HG03432 (cell line): ENCODE measurements around the gene PCBP3.
"Not testable (repeated sequence)": the region's sequence is repeated elsewhere in the genome, so short reads cannot be mapped to it uniquely, and the experiment has no call there.

ENCODE experiments used
- ATAC-seq: cut with Tn5 transposase; IDR thresholded peaks from one replicate; pipeline ENCODE4 v1.9.1; 2021; ENCODE audit warnings: mild to moderate bottlenecking, moderate library complexity; ENCODE audit not compliant: unreplicated experiment

PCBP3 gene

GRCh38 chr21:45669382-45669781, 25.9 kb downstream of the PCBP3 start:
- ATAC-seq = no peak

DNA sequence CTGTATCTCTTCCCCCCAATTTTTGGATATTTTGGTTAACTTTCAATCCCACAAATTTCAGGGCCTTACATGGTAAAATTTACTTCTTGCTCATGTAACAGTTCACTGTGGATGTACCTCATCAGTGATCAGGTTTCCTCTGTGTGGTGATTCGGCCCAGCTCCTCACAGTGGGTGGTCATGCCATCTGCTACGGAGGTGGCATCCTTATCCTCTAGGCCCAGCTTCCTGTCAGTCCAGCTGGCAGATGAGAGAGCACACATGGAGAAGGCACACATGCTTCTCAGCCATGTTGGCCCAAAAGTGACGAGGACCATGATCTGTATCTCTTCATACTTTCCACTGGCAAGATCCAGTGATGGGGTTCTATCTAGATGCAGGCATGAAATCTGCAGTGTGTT, 27.2 kb downstream of the PCBP3 start:
- no peak for ATAC-seq

DNA sequence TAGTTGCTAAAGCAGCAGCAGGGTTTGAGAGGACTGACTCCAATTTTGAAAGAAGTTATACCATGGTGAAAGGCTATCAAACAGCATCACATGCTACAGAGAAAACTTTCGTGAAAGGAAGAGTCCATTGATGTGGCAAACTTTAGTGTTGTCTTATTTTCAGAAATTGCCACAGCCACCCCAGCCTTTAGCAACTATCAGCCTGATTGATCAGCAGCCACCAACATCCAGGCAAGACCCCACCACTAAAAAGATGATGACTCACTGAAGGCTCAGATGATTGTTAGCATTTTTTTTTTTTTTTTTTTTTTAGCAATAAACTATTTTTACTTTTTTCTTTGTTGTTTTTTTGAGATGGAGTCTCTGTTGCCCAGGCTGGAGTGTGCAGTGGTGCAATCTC, 35.3 kb downstream of the PCBP3 start:
- not testable (repeated sequence) for ATAC-seq

DNA sequence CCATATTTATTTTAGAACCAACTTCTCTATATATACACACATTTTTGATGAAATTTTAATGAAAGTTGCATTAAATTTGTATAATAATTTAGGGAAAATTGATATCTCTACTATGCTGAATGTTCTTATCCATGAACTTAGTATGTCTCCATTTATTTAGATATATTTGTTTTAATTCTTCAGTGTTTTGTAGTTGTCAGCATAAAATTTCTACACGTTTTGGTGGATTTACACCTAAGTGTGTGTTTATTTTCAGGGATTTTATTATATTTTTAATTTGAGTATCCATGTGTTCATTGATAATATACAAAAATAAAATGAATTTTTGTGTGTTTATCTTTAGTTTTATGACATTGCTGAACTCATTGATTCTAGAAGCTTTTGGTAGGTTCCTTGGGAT, 36.7 kb downstream of the PCBP3 start:
- no peak for ATAC-seq

GRCh38 chr21:45695086-45695485, 51.6 kb downstream of the PCBP3 start:
- ATAC-seq = no peak

- no peak for ATAC-seq
These were observed 55.1 kb downstream of the PCBP3 start for GRCh38 chr21:45698493-45699184.

DNA sequence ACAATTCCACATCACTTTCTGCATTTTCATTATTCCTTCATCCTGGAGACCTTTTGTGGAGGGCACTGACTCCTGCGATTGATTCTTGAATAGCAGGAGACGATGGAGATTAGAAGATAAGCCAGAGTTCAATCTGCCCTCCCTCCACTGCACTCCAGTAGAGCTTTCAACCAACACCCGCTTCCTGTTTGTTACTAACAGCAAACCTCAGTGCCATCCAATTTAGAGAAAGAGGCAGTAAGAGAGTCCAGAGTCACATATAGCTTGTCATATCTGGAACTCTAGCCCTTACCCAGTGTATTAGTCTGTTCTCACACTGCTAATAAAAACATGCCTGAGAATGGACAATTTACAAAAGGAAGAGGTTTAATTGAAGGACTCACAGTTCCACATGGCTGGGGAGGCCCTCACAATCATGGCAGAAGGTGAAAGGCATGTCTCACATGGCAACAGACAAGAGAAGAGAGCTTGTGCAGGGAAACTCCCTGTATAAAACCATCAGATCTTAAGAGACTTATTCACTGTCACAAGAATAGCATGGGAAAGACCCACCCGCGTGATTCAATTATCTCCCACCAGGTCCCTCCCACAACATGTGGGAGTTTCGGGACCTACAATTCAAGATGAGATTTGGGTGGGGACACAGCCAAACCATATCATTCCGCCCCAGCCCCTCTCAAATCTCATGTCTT, 55.9 kb downstream of the PCBP3 start:
- ATAC-seq = no peak

DNA sequence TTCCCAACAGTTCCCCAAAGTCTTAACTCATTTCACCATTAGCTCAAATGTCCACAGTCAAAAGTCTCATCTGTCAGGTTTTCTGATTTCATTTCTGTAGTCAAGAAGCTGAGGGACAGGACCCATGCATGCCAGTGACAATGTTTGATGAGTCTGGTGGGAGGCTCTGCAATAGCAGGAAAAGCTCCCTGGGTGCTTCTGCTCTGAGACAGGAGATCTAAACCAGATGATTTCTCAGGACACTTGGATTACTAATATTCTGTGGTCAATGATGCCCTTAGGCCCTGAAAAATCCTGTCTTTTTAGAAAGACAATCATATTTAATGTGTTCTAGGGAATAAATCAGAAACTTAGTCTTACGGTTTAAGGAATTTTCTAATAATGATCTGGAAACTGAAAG, 56.4 kb downstream of the PCBP3 start:
- no peak for ATAC-seq

DNA sequence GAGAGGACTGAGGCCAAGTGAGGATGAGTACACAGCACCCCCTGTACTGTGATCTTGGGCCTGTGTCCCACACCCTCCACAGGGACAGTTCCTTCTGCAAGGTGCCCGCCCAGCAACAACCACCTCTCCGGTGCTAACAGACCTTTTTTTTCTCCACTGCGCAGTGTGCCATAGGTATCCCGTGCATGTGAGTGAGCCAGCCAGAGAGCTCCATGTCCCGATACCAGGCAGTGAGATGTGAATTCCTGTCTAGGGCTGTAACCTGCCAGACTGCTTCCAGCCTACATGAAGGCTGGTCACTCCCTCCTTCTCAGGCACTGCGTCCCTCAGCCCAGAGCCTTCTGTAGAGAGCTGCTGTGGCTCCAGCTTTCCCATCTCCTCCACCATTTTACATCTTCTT, 56.9 kb downstream of the PCBP3 start:
- ATAC-seq = no peak

GRCh38 chr21:45704311-45705108, 61.0 kb downstream of the PCBP3 start:
- ATAC-seq = no peak

GRCh38 chr21:45706299-45706698, 62.8 kb downstream of the PCBP3 start:
- no peak for ATAC-seq

DNA sequence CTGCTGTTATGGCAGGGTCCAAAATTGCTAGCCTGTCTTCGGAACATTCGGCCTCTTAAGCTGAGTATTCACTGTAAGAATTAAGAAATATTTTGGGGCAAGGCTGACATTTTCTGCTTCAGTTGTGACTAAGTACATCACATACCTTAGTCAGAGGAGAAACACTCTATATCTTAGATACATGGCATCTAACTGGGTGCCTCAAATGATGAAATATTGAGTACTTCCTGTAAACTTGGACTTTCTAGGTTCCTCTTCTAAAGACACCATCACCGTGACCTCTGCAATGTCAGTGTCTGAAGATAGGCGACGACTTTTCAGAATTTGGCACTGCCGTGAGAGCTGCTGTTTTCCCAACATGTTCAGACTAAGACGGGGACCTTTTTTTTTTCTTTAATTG, 65.6 kb downstream of the PCBP3 start:
- ATAC-seq = no peak

GRCh38 chr21:45709696-45710268, 66.3 kb downstream of the PCBP3 start:
- ATAC-seq = no peak

- not testable (repeated sequence) for ATAC-seq
These were observed 66.8 kb downstream of the PCBP3 start for GRCh38 chr21:45710306-45710705.

DNA sequence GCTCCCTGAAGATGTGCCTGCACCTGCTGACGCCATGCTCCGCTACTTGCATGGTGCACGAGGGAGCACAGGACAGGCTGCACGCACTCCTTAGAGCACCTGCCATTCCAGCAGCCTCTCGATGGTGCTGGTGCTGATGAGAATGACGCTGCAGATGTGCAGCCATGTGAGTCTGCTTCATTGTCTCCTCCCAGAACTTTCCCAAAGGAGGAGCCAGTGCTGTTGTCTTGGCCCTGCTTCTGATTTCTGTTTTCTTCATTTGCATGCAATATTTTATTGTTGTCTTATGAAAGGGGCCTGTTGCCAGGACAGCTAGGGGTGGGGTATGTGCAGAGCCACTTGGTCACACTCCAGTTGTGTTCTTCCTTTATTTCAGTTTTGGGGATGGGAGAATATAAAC, 70.1 kb downstream of the PCBP3 start:
- no peak for ATAC-seq

DNA sequence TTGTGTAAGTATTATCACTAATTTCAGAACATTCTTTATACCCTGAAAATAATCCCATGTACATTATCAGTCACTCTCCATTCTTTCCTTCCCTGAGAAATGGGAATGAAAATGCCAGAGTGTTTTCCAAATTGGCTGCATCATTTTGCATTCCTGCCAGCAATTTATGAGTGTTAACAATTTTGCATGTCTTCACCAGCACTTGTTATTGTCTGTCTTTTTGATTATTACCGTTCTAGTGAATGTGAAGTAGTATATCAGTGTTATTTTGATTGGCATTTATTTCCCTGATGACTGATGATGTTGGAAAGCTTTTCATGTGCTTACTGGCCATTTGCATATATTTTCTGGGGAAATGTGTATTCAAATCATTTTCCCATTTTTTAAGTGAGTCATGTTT, 71.9 kb downstream of the PCBP3 start:
- no peak for ATAC-seq

DNA sequence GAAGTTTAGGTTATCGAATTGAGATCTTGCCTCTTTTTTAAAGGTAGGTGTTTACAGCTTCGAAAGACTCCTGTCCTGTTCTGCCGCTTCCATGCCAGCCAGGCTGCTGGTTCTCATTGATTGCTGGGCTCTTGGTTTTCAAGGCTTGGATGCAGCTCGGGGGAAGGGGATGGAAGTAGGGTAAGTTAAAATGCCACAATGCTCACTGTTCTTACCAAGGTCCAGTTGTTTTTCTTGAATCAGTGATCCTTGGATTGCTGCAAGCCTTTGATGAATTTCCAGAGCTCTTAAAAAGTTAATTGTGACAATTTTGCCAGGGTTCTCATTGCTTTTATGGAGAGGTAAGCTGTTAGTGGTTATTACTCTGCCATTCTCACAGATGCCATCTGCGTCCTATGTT, 74.9 kb downstream of the PCBP3 start:
- ATAC-seq = no peak

DNA sequence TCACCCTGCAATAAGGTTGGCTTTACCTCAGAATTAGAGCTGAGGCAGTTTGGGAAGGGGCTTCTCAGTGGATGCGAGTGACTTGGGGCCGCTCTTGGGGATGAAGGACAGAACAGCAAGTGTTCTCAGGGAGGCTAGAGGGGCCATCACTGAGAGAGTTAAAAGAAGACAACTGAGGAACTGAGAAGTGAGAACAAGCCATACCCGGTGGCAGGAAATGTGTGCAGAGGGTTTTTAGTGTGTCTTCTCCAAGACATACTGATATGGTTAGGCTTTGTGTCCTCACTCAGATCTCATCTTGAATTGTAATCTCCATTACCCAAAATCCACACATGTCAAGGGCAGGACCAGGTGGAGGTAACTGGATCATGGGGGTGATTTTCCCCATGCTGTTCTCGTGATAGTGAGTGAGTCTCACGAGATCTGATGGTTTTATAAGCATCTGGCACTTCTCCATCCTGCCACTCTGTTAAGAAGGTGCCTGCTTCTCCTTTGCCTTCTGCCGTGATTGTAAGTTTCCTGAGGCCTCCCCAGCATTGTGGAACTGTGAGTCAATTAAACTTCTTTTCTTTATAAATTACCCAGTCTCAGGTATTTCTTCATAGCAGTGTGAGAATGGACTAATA, 75.8 kb downstream of the PCBP3 start:
- no peak for ATAC-seq

DNA sequence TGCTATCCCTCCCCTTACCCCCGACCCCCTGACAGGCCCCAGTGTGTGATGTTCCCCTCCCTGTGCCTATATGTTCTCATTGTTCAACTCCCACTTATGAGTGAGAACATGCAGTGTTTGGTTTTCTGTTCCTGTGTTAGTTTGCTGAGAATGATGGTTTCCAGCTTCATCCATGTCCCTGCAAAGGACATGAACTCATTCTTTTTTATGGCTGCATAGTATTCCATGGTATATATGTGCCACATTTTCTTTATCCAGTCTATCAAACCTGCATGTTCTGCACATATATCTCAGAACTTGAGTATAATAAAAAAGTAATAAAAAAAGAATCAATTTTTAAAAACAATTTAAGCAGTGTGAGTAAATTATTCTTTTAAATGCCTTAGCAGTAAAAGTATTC, 76.7 kb downstream of the PCBP3 start:
- not testable (repeated sequence) for ATAC-seq

- ATAC-seq = no peak
These were observed 78.1 kb downstream of the PCBP3 start for GRCh38 chr21:45721671-45722070.
